ENCODE measurements around the gene SLC17A9. TPM values are rescaled to one million over a fixed set of nuclear protein-coding genes. Genes with fewer than 3 reads are reported as not detected.

Gene SLC17A9
- total RNA-seq, 1 experiment from 2014 or later: 0.22 TPM

- no TSS peak for BruUV-seq (replicated peaks)
- peaks cover 38% of the 10 kb centered on the region for H3K79me2 ChIP-seq (ENCODE audit: low read depth)
- H3K9me3 ChIP-seq (ENCODE audit: insufficient read depth, low read depth): no peaks in the 10 kb centered on the region
- H3K27me3 ChIP-seq (ENCODE audit: insufficient read depth, low read depth): no peaks in the 10 kb centered on the region
- H3K27ac ChIP-seq: no peak overlapping the region
- CTCF ChIA-PET: no interaction called here
- no peak for DNase-seq
- H3K4me3 ChIP-seq: no peak overlapping the region
- no peak overlapping the region for H2AFZ ChIP-seq
- no peaks in the 10 kb centered on the region for H3K4me1 ChIP-seq (replicated peaks; ENCODE audit: insufficient read depth)
- TF ChIP-seq EZH2 (IDR thresholded peaks at IDR 0.05; ENCODE audit: low read depth) (no peak), CTCF (conservative IDR thresholded peaks at IDR 0.05) (no peak)
- H3K4me2 ChIP-seq: no peak overlapping the region
- peaks cover 51% of the 10 kb centered on the region for H3K36me3 ChIP-seq (ENCODE audit: low read depth)
- peaks cover 15% of the 10 kb centered on the region; the same call in 1 of the 2 replicates for H3F3A ChIP-seq (ENCODE audit: insufficient read depth, low read depth)
- H3K9me2 ChIP-seq (ENCODE audit: insufficient read depth): no peaks in the 10 kb centered on the region
- intact Hi-C loops (cut with micrococcal nuclease; ENCODE audit: unreplicated experiment): no loop called here
- H4K20me1 ChIP-seq (ENCODE audit: insufficient read depth): peaks cover 77% of the 10 kb centered on the region
- POLR2A ChIA-PET (ENCODE audit: unreplicated experiment): no interaction called here
Observed at GRCh38 chr20:62908971-62909791, 43.3 kb upstream of the SLC17A9 start.

- TF ChIP-seq CTCF (conservative IDR thresholded peaks at IDR 0.05) (no peak), EZH2 (IDR thresholded peaks at IDR 0.05; ENCODE audit: low read depth) (no peak)
- intact Hi-C loops (cut with micrococcal nuclease; ENCODE audit: unreplicated experiment): no loop called here
- DNase-seq: no peak
- Histone ChIP-seq H3K9me2 (ENCODE audit: insufficient read depth) (no peaks in the 10 kb centered on the region), H3K27ac (no peak overlapping the region), H3K9me3 (ENCODE audit: insufficient read depth, low read depth) (no peaks in the 10 kb centered on the region), H2AFZ (no peak overlapping the region), H3K4me1 (replicated peaks; ENCODE audit: insufficient read depth) (no peaks in the 10 kb centered on the region), H4K20me1 (ENCODE audit: insufficient read depth) (peaks cover 86% of the 10 kb centered on the region), H3K36me3 (ENCODE audit: low read depth) (peaks cover 44% of the 10 kb centered on the region), H3K4me3 (no peak overlapping the region), H3K27me3 (ENCODE audit: insufficient read depth, low read depth) (no peaks in the 10 kb centered on the region), H3F3A (ENCODE audit: insufficient read depth, low read depth) (peaks cover 12% of the 10 kb centered on the region; the same call in 1 of the 2 replicates), H3K4me2 (no peak overlapping the region), H3K79me2 (ENCODE audit: low read depth) (peaks cover 49% of the 10 kb centered on the region)
- no TSS peak for BruUV-seq (replicated peaks)
- ChIA-PET CTCF (no interaction called here), POLR2A (ENCODE audit: unreplicated experiment) (no interaction called here)
Observed at GRCh38 chr20:62910217-62910766, 42.2 kb upstream of the SLC17A9 start.

- no peaks in the 10 kb centered on the region for H3K9me3 ChIP-seq (ENCODE audit: insufficient read depth, low read depth)
- peaks cover 93% of the 10 kb centered on the region for H4K20me1 ChIP-seq (ENCODE audit: insufficient read depth)
- H3K36me3 ChIP-seq (ENCODE audit: low read depth): peaks cover 38% of the 10 kb centered on the region
- no peaks in the 10 kb centered on the region for H3K27me3 ChIP-seq (ENCODE audit: insufficient read depth, low read depth)
- no peaks in the 10 kb centered on the region for H3K9me2 ChIP-seq (ENCODE audit: insufficient read depth)
- ChIA-PET POLR2A (ENCODE audit: unreplicated experiment) (no interaction called here), CTCF (interaction anchor here (0.7 kb wide), 1 partner anchor 321 kb away, joined by 3 read pairs; no protein-coding TSS in a partner anchor)
- H3K4me2 ChIP-seq: no peak overlapping the region
- no peak overlapping the region for H2AFZ ChIP-seq
- peaks cover 12% of the 10 kb centered on the region; the same call in 1 of the 2 replicates for H3F3A ChIP-seq (ENCODE audit: insufficient read depth, low read depth)
- DNase-seq: no peak
- TF ChIP-seq CTCF (conservative IDR thresholded peaks at IDR 0.05) (no peak), EZH2 (IDR thresholded peaks at IDR 0.05; ENCODE audit: low read depth) (no peak)
- no peaks in the 10 kb centered on the region for H3K4me1 ChIP-seq (replicated peaks; ENCODE audit: insufficient read depth)
- H3K79me2 ChIP-seq (ENCODE audit: low read depth): peaks cover 56% of the 10 kb centered on the region
- no peak overlapping the region for H3K27ac ChIP-seq
- no TSS peak for BruUV-seq (replicated peaks)
- intact Hi-C loops (cut with micrococcal nuclease; ENCODE audit: unreplicated experiment): no loop called here
- H3K4me3 ChIP-seq: no peak overlapping the region
Observed at GRCh38 chr20:62910777-62911497, 41.6 kb upstream of the SLC17A9 start.

Measured in PC-9 (cell line).